Activated CD4-positive, alpha-beta T cell treated with anti-CD3 and anti-CD28 coated beads for 36 hours (primary cell): ENCODE measurements around the gene MORF4L1. TPM values are rescaled to one million over a fixed set of nuclear protein-coding genes. Genes with fewer than 3 reads are reported as not detected.
"Not testable (repeated sequence)": the region's sequence is repeated elsewhere in the genome, so short reads cannot be mapped to it uniquely, and the experiment has no call there.

Experiments
- ATAC-seq: fragments of 200-7000 bp; cut with Tn5 transposase; one replicate; pipeline ENCODE4 v1.10.0; 2021; ENCODE audit warnings: mild to moderate bottlenecking, moderate library complexity
- CTCF ChIA-PET: fragments of 350-600 bp; sonication (Branson Sonifier 250); formaldehyde crosslinking; loops from one replicate; lab custom pipeline; 2021; ENCODE audit warnings: antibody characterized with exemption; lab: Charles Lee
- POLR2A ChIA-PET: fragments of 350-600 bp; sonication (Branson Sonifier 250); formaldehyde crosslinking; loops from one replicate; lab custom pipeline; 2021; ENCODE audit warnings: antibody characterized with exemption, inconsistent platforms; lab: Charles Lee
- DNase-seq: peaks from one replicate; pipeline ENCODE4 v3.0.0-alpha.2; 2020
- H3K27ac Mint-ChIP-seq: one replicate; pipeline ENCODE4 v1.8.0; 2021; ENCODE audit warnings: mixed read lengths
- H3K27me3 Mint-ChIP-seq: one replicate; pipeline ENCODE4 v1.8.0; 2021; ENCODE audit warnings: mixed read lengths
- H3K36me3 Mint-ChIP-seq: one replicate; pipeline ENCODE4 v1.8.0; 2021; ENCODE audit warnings: low read depth, mixed read lengths
- H3K4me1 Mint-ChIP-seq: one replicate; pipeline ENCODE4 v1.8.0; 2021; ENCODE audit warnings: mixed read lengths
- H3K4me3 Mint-ChIP-seq: one replicate; pipeline ENCODE4 v1.8.0; 2021; ENCODE audit warnings: mild to moderate bottlenecking, moderate library complexity, mixed read lengths
- H3K9me3 Mint-ChIP-seq: one replicate; pipeline ENCODE4 v1.8.0; 2021; ENCODE audit warnings: low read depth, mixed read lengths
- intact Hi-C, 2 experiments: fragments of 100-400 bp; cut with DNase I in 1 of 2; cut with micrococcal nuclease in 1 of 2; formaldehyde crosslinking; loops; one replicate each; pipeline versions ENCODE4 v1.14.2 to v1.15.1; 2022 to 2024; cut with DNase I, micrococcal nuclease
- total RNA-seq, 2 experiments: library from RNA; stranded (reverse); gene quantifications; one replicate each; pipeline ENCODE4 v1.2.3, GENCODE V29; 2021

Gene MORF4L1
- total RNA-seq, 2 experiments from 2014 or later: 260 to 353 TPM

DNA sequence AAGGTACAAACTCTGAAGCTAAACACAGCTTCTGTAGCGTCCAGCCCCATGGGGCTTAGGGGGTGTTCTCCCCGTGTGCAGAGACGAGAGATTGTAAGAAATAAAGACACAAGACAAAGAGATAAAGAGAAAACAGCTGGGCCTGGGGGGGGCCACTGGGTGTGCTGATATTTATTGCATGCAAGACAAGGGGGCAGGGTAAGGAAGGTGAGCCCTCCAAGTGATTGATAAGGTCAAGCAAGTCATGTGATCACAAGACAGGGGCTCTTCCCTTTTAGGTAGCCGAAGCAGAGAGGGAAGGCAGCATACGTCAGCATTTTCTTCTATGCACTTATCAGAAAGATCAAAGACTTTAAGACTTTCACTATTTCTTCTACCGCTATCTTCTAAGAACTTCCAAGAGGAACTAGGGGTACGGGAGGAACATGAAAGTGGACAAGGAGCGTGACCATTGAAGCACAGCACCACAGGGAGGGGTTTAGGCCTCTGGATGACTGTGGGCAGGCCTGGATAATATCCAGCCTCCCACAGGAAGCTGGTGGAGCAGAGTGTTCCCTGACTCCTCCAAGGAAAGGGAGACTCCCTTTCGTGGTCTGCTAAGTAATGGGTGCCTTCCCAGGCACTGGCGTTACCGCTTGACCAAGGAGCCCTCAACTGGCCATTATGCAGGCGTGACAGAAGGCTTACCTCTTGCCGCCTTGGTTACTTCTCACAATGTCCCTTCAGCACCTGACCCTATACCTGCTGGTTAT, 29.8 kb downstream of the MORF4L1 start:
- Mint-ChIP-seq H3K36me3 (peaks cover 76% of the 10 kb centered on the region), H3K27ac (peak overlapping the region; percentile 58)
- intact Hi-C loops, ATAC-seq, H3K27me3 Mint-ChIP-seq, H3K4me3 Mint-ChIP-seq, H3K4me1 Mint-ChIP-seq, DNase-seq, POLR2A ChIA-PET, H3K9me3 Mint-ChIP-seq: not testable (repeated sequence)
- CTCF ChIA-PET: interaction anchor here (0.6 kb wide), 1 partner anchor 11 kb away, joined by 3 read pairs; no protein-coding TSS in a partner anchor

DNA sequence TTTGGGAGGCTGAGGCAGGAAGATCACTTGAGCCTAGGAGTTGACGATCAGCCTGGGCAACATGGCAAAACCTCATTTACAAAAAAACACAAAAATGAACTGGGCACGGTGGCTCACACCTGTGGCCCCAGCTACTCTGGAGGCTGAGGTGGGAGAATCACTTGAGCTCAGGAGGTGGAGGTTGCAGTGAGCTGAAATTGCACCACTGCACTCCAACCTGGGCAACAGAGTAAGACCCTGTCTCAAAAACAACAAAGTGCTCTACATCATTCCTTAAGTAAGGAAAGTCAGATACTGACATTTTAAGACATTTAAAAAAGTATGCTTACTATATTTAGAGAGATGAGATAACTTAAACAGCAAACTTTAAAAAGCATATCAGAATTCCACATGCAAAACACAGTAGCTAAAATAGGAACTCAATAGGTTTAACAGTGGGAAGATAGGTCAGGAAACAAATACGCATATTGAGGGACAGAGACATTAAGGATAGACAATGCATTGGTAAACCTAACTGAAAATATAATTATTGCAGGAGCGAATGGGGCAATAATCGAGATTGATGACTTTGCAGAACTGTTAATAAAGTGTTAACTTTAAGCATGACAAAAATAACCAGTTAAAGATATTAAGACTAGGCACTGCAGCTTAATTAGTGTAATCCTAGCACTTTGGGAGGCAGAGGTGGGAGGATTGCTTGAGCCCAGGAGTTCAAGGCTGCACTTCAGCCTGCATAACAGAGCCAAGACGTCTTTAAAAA, 32.1 kb downstream of the MORF4L1 start:
- Mint-ChIP-seq H3K36me3 (peaks cover 67% of the 10 kb centered on the region), H3K4me1 (peaks cover 4% of the 10 kb centered on the region), H3K27ac (no peak overlapping the region), H3K4me3 (no peak overlapping the region), H3K9me3 (no peaks in the 10 kb centered on the region), H3K27me3 (no peaks in the 10 kb centered on the region)
- CTCF ChIA-PET: interaction anchor here (1.1 to 1.2 kb wide), 2 partner anchors 18 to 103 kb away, joined by 3 to 4 read pairs; no protein-coding TSS in a partner anchor
- no peak for DNase-seq
- ATAC-seq: no peak
- intact Hi-C loops: loop anchor here in 1 of 2 experiments (5.0 kb wide), 1 partner anchor 278 kb away; no protein-coding TSS in a partner anchor
- POLR2A ChIA-PET: no interaction called here

DNA sequence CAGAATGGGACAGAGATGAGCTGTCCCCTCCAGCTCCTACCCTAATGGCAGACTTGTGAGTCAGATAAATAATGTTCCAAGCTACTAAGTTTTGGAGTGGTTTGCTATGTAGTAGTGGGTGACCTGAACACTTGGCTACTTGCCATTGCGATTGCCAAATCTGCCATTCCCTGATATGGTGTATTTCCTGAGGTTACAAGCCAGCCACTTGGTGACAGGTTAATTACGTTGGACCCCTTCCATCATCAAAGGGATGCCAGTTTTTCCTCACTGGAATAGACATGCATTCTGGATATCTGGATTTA, 33.6 kb downstream of the MORF4L1 start:
- ATAC-seq (no peak), DNase-seq (no peak)
- Mint-ChIP-seq H3K4me3 (no peak overlapping the region), H3K27ac (no peak overlapping the region), H3K9me3 (no peaks in the 10 kb centered on the region), H3K4me1 (peaks cover 10% of the 10 kb centered on the region), H3K27me3 (no peaks in the 10 kb centered on the region), H3K36me3 (peaks cover 71% of the 10 kb centered on the region)
- POLR2A ChIA-PET: interaction anchor here (0.9 kb wide), 1 partner anchor 26 kb away, joined by 5 read pairs; no protein-coding TSS in a partner anchor
- CTCF ChIA-PET: interaction anchor here (0.7 to 1.2 kb wide), 3 partner anchors 16 to 272 kb away, joined by 3 to 4 read pairs (median 3); no protein-coding TSS in a partner anchor
- intact Hi-C loops: loop anchor here in 1 of 2 experiments (5.0 kb wide), 1 partner anchor 276 kb away; no protein-coding TSS in a partner anchor

DNA sequence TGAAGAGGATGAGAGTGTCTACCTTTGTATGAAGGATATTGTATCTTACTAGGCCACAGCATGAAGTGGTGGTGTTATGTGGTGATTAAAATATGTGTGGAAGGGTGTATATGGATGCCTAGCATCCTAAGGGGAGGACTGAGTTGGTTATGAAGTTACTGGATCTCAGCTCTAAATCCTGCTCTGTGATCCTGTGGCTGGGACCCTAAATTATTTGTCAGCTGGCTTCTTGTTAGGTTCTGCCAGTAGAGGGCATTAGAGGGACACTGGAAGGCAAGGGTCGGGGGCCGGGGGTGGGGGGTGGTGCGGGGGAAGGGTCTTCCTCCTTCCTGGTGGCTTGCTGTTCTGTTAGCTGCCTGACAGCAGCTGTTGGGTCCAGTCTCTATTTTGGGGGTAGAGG, 34.9 kb downstream of the MORF4L1 start:
- intact Hi-C loops: loop anchor here in 1 of 2 experiments (5.0 kb wide), 1 partner anchor 275 kb away; no protein-coding TSS in a partner anchor
- ChIA-PET CTCF (interaction anchor here (0.5 to 1.5 kb wide), 7 partner anchors 10 to 1074 kb away, joined by 3 read pairs; no protein-coding TSS in a partner anchor), POLR2A (no interaction called here)
- DNase-seq (no peak), ATAC-seq (no peak)
- H3K27ac Mint-ChIP-seq: no peak overlapping the region
- H3K4me1 Mint-ChIP-seq: peaks cover 8% of the 10 kb centered on the region
- H3K36me3 Mint-ChIP-seq: peaks cover 66% of the 10 kb centered on the region
- no peaks in the 10 kb centered on the region for H3K9me3 Mint-ChIP-seq
- H3K27me3 Mint-ChIP-seq: no peaks in the 10 kb centered on the region
- no peak overlapping the region for H3K4me3 Mint-ChIP-seq

DNA sequence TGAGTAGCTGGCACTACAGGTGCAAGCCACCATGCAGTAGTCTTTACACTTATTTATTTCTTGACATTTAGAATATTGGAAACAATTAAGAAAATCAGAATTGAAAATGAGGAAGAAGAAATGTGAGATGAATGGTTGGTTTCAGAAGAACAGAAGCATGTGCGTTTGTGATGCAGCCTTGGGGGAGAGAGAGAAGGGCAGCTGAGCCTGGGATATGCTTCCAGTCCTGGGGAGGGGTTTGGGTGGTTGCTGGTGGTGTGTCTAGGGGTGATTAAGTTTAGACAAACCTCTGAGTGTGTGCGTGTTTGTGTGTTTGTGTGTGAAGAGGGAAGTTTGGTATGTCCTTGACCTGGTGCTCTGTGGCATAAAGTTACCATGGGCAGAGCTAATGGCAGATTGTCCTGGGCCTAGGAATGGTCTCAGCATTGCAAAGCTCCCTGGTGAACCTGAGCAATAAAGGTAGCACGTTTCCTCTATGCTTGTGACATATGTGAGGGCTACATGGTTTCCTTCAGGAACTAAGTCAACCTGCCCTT, 36.5 kb downstream of the MORF4L1 start:
- ATAC-seq: no peak
- H3K9me3 Mint-ChIP-seq: no peaks in the 10 kb centered on the region
- ChIA-PET CTCF (interaction anchor here (0.5 to 2.2 kb wide), 11 partner anchors 9 to 835 kb away, joined by 3 to 8 read pairs (median 3); no protein-coding TSS in a partner anchor), POLR2A (no interaction called here)
- no peaks in the 10 kb centered on the region for H3K27me3 Mint-ChIP-seq
- no peak overlapping the region for H3K27ac Mint-ChIP-seq
- peaks cover 8% of the 10 kb centered on the region for H3K4me1 Mint-ChIP-seq
- peaks cover 63% of the 10 kb centered on the region for H3K36me3 Mint-ChIP-seq
- no peak for DNase-seq
- no peak overlapping the region for H3K4me3 Mint-ChIP-seq
- intact Hi-C loops: loop anchor here in 1 of 2 experiments (5.0 kb wide), 1 partner anchor 273 kb away; no protein-coding TSS in a partner anchor

DNA sequence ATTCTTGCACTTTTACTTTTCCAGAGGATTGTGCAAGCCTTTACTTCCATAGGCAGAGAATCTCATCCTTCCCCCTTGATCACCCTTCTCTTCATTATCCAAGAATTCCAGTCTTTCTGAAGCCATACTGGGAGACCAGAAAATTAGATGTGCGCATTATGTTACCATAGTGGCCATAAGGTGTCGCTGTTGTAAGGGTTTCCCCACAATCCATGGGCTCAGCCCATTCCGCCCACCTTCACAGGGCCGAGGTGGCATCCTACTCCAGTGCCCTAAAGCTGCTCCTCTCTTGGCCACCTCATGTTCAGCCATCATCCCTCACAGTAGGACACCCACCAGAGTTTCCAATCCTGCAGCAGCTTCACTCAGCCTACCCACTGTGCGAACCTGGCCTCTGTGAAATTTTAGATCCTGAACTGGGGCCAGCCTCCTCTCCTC, 37.1 kb downstream of the MORF4L1 start:
- no peaks in the 10 kb centered on the region for H3K27me3 Mint-ChIP-seq
- H3K36me3 Mint-ChIP-seq: peaks cover 57% of the 10 kb centered on the region
- no peaks in the 10 kb centered on the region for H3K9me3 Mint-ChIP-seq
- peaks cover 8% of the 10 kb centered on the region for H3K4me1 Mint-ChIP-seq
- intact Hi-C loops: loop anchor here (1.0 to 5.0 kb wide), 4 partner anchors 48 to 272 kb away; no protein-coding TSS in a partner anchor
- DNase-seq (peak; percentile 53), ATAC-seq (peak; percentile 69)
- no peak overlapping the region for H3K4me3 Mint-ChIP-seq
- peak overlapping the region; percentile 26 for H3K27ac Mint-ChIP-seq
- CTCF ChIA-PET: interaction anchor here (0.7 to 2.2 kb wide), 12 partner anchors 16 to 834 kb away, joined by 3 to 8 read pairs (median 4); no protein-coding TSS in a partner anchor
- POLR2A ChIA-PET: no interaction called here

GRCh38 chr15:78910271-78910670, 37.6 kb downstream of the MORF4L1 start:
- intact Hi-C loops: loop anchor here in 1 of 2 experiments (1.0 to 5.0 kb wide), 4 partner anchors 48 to 272 kb away; no protein-coding TSS in a partner anchor
- H3K4me1 Mint-ChIP-seq: peaks cover 8% of the 10 kb centered on the region
- no peaks in the 10 kb centered on the region for H3K9me3 Mint-ChIP-seq
- no peak for ATAC-seq
- POLR2A ChIA-PET: interaction anchor here (0.7 kb wide), 1 partner anchor 1171 kb away, joined by 3 read pairs; no protein-coding TSS in a partner anchor
- H3K36me3 Mint-ChIP-seq: peaks cover 52% of the 10 kb centered on the region
- no peaks in the 10 kb centered on the region for H3K27me3 Mint-ChIP-seq
- no peak overlapping the region for H3K4me3 Mint-ChIP-seq
- DNase-seq: no peak
- peak overlapping the region; percentile 26 for H3K27ac Mint-ChIP-seq
- CTCF ChIA-PET: interaction anchor here (0.6 to 1.3 kb wide), 9 partner anchors 9 to 275 kb away, joined by 3 to 4 read pairs (median 4); no protein-coding TSS in a partner anchor

DNA sequence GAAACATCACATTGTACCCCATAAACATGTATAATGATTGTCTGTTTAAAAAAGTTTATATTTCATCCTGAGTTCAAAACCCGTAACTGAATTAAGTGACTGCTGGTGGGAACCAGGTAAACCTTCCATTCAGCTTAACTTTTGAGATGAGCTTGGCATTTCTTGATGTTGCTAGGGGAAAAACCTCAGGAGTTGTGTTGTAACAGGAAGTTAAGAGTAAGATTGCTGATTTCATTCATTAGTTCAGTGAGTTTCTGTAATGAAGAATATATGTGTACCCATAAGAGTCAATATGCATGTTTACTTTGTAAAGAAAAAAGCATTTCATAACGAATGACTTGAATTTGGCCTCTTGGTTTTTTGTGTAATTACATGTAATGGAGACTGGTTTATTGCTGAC, 39.6 kb downstream of the MORF4L1 start:
- no peak overlapping the region for H3K27ac Mint-ChIP-seq
- peaks cover 8% of the 10 kb centered on the region for H3K4me1 Mint-ChIP-seq
- H3K4me3 Mint-ChIP-seq: no peak overlapping the region
- no peaks in the 10 kb centered on the region for H3K9me3 Mint-ChIP-seq
- no peak for DNase-seq
- ATAC-seq: no peak
- ChIA-PET CTCF (interaction anchor here (0.6 to 1.5 kb wide), 2 partner anchors 9 to 33 kb away, joined by 3 read pairs; no protein-coding TSS in a partner anchor), POLR2A (no interaction called here)
- H3K36me3 Mint-ChIP-seq: peaks cover 38% of the 10 kb centered on the region
- no peaks in the 10 kb centered on the region for H3K27me3 Mint-ChIP-seq
- intact Hi-C loops: loop anchor here in 1 of 2 experiments (5.0 kb wide), 3 partner anchors 50 to 270 kb away; no protein-coding TSS in a partner anchor

GRCh38 chr15:78913012-78913411, 40.3 kb downstream of the MORF4L1 start:
- no peak for DNase-seq
- Mint-ChIP-seq H3K4me3 (no peak overlapping the region), H3K27me3 (no peaks in the 10 kb centered on the region), H3K4me1 (peaks cover 8% of the 10 kb centered on the region), H3K9me3 (no peaks in the 10 kb centered on the region), H3K36me3 (peaks cover 37% of the 10 kb centered on the region), H3K27ac (no peak overlapping the region)
- intact Hi-C loops: loop anchor here in 1 of 2 experiments (5.0 kb wide), 3 partner anchors 51 to 269 kb away; no protein-coding TSS in a partner anchor
- ChIA-PET POLR2A (no interaction called here), CTCF (interaction anchor here (0.6 to 1.5 kb wide), 2 partner anchors 9 to 53 kb away, joined by 3 read pairs; no protein-coding TSS in a partner anchor)
- ATAC-seq: no peak

GRCh38 chr15:78914027-78914764, 41.5 kb downstream of the MORF4L1 start:
- DNase-seq: no peak
- ATAC-seq: no peak
- Mint-ChIP-seq H3K9me3 (no peaks in the 10 kb centered on the region), H3K4me1 (peaks cover 8% of the 10 kb centered on the region), H3K27me3 (no peaks in the 10 kb centered on the region), H3K27ac (peak overlapping the region; percentile 59), H3K4me3 (no peak overlapping the region), H3K36me3 (peaks cover 37% of the 10 kb centered on the region)
- ChIA-PET POLR2A (interaction anchor here (0.6 to 1.1 kb wide), 2 partner anchors 9 to 1781 kb away, joined by 3 to 4 read pairs; partner anchors contain the start of gene ABHD17C), CTCF (no interaction called here)
- intact Hi-C loops: loop anchor here in 1 of 2 experiments (5.0 kb wide), 3 partner anchors 52 to 268 kb away; no protein-coding TSS in a partner anchor
